ENCODE data around the gene PSMD1.

DNA sequence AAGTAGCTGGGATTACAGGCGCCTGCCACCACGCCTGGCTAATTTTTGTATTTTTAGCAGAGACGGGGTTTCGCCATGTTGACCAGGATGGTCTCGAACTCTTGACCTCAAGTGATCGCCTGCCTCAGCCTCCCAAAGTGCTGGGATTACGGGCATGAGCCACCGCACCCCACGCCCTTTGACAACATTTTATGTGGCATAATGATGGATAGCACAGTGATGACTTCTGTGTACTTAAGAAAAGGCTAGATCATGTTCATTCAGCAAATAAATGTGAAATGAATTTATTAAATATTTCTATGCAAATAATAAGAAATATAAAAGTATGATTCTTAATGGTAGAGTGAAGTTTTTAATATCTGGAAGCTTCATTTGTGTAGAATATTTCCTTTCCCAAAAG, 70.8 kb downstream of the PSMD1 start:
- TF ChIP-seq CTCF (IDR thresholded peaks at IDR 0.05) (no peak), POLR2AphosphoS5 (IDR thresholded peaks at IDR 0.05) (no peak)
